ENCODE data around the gene TTLL8.

Gene TTLL8

DNA sequence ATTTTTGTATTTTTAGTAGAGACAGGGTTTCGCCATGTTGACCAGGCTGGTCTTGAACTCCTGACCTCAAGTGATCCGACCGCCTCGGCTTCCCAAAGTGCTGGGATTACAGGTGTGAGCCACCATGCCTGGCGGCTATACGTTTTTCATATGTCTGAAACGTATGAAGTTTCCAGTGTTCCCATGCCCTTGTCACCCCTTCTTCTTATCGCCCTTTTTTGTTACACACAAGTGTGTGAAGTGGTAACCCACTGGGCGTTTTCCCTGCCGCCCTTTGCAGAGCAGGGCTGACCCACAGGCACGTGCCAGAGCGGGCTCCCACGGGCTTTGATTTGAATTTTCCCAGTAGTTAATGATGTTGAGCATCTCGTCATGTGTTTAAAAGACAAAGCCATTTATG is 80.5 kb downstream of the TTLL8 start:
- Histone ChIP-seq H4K20me1 (ENCODE audit: insufficient read depth, low read length, poor library complexity, severe bottlenecking) (no peaks in the 10 kb centered on the region), H3K9ac (ENCODE audit: low read depth, low read length, poor library complexity, severe bottlenecking) (no peak overlapping the region), H3K9me3 (ENCODE audit: insufficient read depth, low read depth, low read length) (0 out of 2 replicates have a peak, but pooled peaks cover 3% of the 10 kb centered on the region), H3K4me1 (ENCODE audit: insufficient read depth, low read length, poor library complexity, severe bottlenecking) (peaks cover 5% of the 10 kb centered on the region), H3K79me2 (ENCODE audit: insufficient read depth, low read length) (no peaks in the 10 kb centered on the region), H3K36me3 (ENCODE audit: insufficient read depth, low read length) (no peaks in the 10 kb centered on the region), H2AFZ (ENCODE audit: low read length) (no peak overlapping the region), H3K27me3 (ENCODE audit: insufficient read depth, low read length, poor library complexity, severe bottlenecking) (no peaks in the 10 kb centered on the region), H3K9me2 (replicated peaks; ENCODE audit: low read depth, low read length) (no peaks in the 10 kb centered on the region), H3F3A (ENCODE audit: low read depth) (peaks cover 9% of the 10 kb centered on the region), H3K4me2 (ENCODE audit: low read depth, low read length, poor library complexity, severe bottlenecking) (no peak overlapping the region), H3K4me3 (ENCODE audit: low read length, poor library complexity, severe bottlenecking) (no peak overlapping the region)
- TF ChIP-seq, protein P1, sequence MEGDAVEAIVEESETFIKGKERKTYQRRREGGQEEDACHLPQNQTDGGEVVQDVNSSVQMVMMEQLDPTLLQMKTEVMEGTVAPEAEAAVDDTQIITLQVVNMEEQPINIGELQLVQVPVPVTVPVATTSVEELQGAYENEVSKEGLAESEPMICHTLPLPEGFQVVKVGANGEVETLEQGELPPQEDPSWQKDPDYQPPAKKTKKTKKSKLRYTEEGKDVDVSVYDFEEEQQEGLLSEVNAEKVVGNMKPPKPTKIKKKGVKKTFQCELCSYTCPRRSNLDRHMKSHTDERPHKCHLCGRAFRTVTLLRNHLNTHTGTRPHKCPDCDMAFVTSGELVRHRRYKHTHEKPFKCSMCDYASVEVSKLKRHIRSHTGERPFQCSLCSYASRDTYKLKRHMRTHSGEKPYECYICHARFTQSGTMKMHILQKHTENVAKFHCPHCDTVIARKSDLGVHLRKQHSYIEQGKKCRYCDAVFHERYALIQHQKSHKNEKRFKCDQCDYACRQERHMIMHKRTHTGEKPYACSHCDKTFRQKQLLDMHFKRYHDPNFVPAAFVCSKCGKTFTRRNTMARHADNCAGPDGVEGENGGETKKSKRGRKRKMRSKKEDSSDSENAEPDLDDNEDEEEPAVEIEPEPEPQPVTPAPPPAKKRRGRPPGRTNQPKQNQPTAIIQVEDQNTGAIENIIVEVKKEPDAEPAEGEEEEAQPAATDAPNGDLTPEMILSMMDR (conservative IDR thresholded peaks at IDR 0.05; ENCODE audit: low read length) = no peak
- no peak for TF ChIP-seq EZH2phosphoT487 (IDR thresholded peaks at IDR 0.05; ENCODE audit: borderline replicate concordance)

DNA sequence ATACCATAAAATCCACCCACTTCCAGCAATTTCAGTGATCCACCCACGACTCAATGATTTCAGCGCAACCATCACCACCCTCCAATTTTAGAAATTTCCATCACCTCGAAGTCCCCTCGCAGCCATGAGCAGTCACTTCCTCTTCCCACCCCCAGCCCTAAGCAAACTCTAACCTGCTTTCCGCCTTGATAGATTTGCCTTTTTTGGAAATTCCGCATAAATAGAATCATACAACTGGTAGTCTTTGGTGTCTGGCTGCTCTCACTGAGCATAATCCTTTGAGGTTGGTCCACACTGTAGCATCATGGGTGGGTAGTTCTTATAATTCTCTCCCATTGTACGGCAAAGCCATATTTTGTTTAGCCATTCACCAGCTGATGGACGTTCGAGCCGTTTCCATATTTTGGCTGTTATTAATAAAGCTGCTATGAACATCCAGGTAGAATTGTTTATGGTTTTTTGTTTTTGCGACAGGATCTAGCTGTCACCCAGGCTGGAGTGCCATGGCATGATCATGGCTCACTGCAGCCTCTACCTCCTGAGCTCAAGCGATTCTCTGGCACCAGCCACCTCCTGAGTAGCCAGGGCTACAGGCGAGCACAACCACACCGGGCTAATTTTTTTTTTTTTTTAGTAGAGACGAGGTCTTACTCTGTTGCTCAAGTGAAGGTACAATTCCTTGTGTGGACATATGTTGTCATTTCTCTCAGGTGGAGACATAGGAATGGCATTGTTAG is 81.5 kb downstream of the TTLL8 start:
- no peaks in the 10 kb centered on the region for H3K9me2 ChIP-seq (replicated peaks; ENCODE audit: low read depth, low read length)
- H3K79me2 ChIP-seq (ENCODE audit: insufficient read depth, low read length) = no peaks in the 10 kb centered on the region
- no peak overlapping the region for H3K4me3 ChIP-seq (ENCODE audit: low read length, poor library complexity, severe bottlenecking)
- no peaks in the 10 kb centered on the region for H4K20me1 ChIP-seq (ENCODE audit: insufficient read depth, low read length, poor library complexity, severe bottlenecking)
- H3K4me1 ChIP-seq (ENCODE audit: insufficient read depth, low read length, poor library complexity, severe bottlenecking) = peaks cover 6% of the 10 kb centered on the region
- no peak overlapping the region for H3K4me2 ChIP-seq (ENCODE audit: low read depth, low read length, poor library complexity, severe bottlenecking)
- H3K9me3 ChIP-seq (ENCODE audit: insufficient read depth, low read depth, low read length) = 0 out of 2 replicates have a peak, but pooled peaks cover 3% of the 10 kb centered on the region
- H3K36me3 ChIP-seq (ENCODE audit: insufficient read depth, low read length) = no peaks in the 10 kb centered on the region
- no peaks in the 10 kb centered on the region for H3K27me3 ChIP-seq (ENCODE audit: insufficient read depth, low read length, poor library complexity, severe bottlenecking)
- TF ChIP-seq, protein P1 (conservative IDR thresholded peaks at IDR 0.05; ENCODE audit: low read length) = no peak
- no peak for TF ChIP-seq EZH2phosphoT487 (IDR thresholded peaks at IDR 0.05; ENCODE audit: borderline replicate concordance)
- H2AFZ ChIP-seq (ENCODE audit: low read length) = no peak overlapping the region
- peaks cover 9% of the 10 kb centered on the region for H3F3A ChIP-seq (ENCODE audit: low read depth)
- H3K9ac ChIP-seq (ENCODE audit: low read depth, low read length, poor library complexity, severe bottlenecking) = no peak overlapping the region

DNA sequence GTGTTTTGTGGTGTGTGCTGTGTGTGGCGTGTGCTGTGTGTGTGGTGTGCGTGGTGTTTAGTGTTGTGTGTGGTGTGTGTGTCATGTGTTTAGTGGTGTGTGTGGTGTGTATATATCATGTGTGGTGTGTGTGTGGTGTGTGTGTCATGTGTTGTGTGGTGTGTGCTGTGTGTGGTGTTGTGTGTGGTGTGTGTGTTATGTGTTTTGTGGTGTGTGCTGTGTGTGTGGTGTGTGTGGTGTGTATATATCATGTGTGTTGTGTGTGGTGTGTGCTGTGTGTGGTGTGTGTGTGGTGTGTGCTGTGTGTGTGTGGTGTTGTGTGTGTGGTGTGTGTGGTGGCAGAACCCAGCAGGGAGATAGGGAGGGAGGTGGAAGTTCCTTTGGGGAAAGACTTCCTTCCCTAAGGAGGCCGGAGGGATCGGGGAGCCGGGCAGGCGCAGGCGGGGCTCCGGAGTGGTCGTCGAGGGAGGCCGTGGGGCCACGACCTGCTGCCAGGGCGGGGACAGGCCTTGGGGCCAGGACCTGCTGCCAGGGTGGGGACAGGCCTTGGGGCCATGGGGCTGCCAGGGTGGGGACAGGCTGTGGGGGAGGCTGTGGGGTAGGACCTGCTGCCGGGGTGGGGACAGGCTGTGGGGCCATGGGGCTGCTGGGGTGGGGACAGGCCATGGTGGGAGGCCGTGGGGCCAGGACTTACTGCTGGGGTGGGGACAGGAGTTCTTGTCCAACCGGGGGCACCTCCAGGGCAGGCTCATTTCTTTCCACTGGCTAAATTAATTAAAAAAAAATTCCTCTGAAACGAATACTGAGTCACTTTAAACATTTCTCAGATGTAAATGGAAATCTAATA is 82.3 kb downstream of the TTLL8 start:
- Histone ChIP-seq H3K9ac (ENCODE audit: low read depth, low read length, poor library complexity, severe bottlenecking) (no peak overlapping the region), H3K4me1 (ENCODE audit: insufficient read depth, low read length, poor library complexity, severe bottlenecking) (peaks cover 13% of the 10 kb centered on the region), H3F3A (ENCODE audit: low read depth) (peaks cover 9% of the 10 kb centered on the region), H3K27me3 (ENCODE audit: insufficient read depth, low read length, poor library complexity, severe bottlenecking) (no peaks in the 10 kb centered on the region), H3K9me3 (ENCODE audit: insufficient read depth, low read depth, low read length) (0 out of 2 replicates have a peak, but pooled peaks cover 3% of the 10 kb centered on the region), H3K9me2 (replicated peaks; ENCODE audit: low read depth, low read length) (no peaks in the 10 kb centered on the region), H3K79me2 (ENCODE audit: insufficient read depth, low read length) (no peaks in the 10 kb centered on the region), H4K20me1 (ENCODE audit: insufficient read depth, low read length, poor library complexity, severe bottlenecking) (no peaks in the 10 kb centered on the region), H2AFZ (ENCODE audit: low read length) (no peak overlapping the region), H3K36me3 (ENCODE audit: insufficient read depth, low read length) (no peaks in the 10 kb centered on the region), H3K4me3 (ENCODE audit: low read length, poor library complexity, severe bottlenecking) (no peak overlapping the region), H3K4me2 (ENCODE audit: low read depth, low read length, poor library complexity, severe bottlenecking) (no peak overlapping the region)
- TF ChIP-seq, protein P1 (conservative IDR thresholded peaks at IDR 0.05; ENCODE audit: low read length) = no peak
- no peak for TF ChIP-seq EZH2phosphoT487 (IDR thresholded peaks at IDR 0.05; ENCODE audit: borderline replicate concordance)

Data from Loucy (cell line).